Bronchial epithelial cell (primary cell): ENCODE results near the gene SLC4A2. TPM values are rescaled to one million over a fixed set of nuclear protein-coding genes. Genes with fewer than 3 reads are reported as not detected.

Source experiments
- DNase-seq: peaks from one replicate; pipeline ENCODE4 v3.0.0-alpha.2; 2010; ENCODE audit warnings: low read depth
- FAIRE-seq: peaks from 2 replicates; lab custom pipeline; 2011; peaks lifted over from hg19 to GRCh38; lab: Jason Lieb, UNC
- H3K27me3 ChIP-seq: 2 replicates; pipeline ENCODE4 v1.5.1; 2011; ENCODE audit warnings: low read length; ENCODE audit not compliant: control insufficient read depth, insufficient read depth
- H3K36me3 ChIP-seq: 2 replicates; pipeline ENCODE4 v1.5.1; 2011; ENCODE audit warnings: low read length; ENCODE audit not compliant: control insufficient read depth, insufficient read depth
- H3K4me3 ChIP-seq: 2 replicates; pipeline ENCODE4 v1.5.1; 2011; ENCODE audit warnings: mild to moderate bottlenecking, low read depth, low read length, control low read depth
- CTCF ChIP-seq: IDR thresholded peaks from 2 replicates; pipeline ENCODE4 v1.5.1; 2011; ENCODE audit warnings: mild to moderate bottlenecking, moderate library complexity, low read length, control low read depth, inconsistent platforms; ENCODE audit not compliant: insufficient read depth, severe bottlenecking
- total RNA-seq: library from RNA; depleted of rRNA; stranded (reverse); fragments of >200 nt; gene quantifications from 2 replicates; pipeline ENCODE4 v1.2.1, GENCODE V29; 2014

The SLC4A2 gene
- total RNA-seq, 1 donor from 2014 or later = 33.2 TPM

- H3K4me3 ChIP-seq = no peak within 1 kb of the TSS
- peaks cover 2% of the 10 kb centered on the region for H3K36me3 ChIP-seq
- TF ChIP-seq CTCF = no peak
- DNase-seq = no peak
- FAIRE-seq = no peak
- H3K27me3 ChIP-seq = peaks cover 6% of the 10 kb centered on the region
Measured at GRCh38 chr7:151047976-151048815, 11.2 kb upstream of the SLC4A2 start, which contains the start of gene ASIC3. Gene ASIC3 (plus strand): TSS chr7:151048531. CDS start chr7:151048886, 355 bp downstream.

GRCh38 chr7:151048911-151049463 is 10.4 kb upstream of the SLC4A2 start:
- H3K27me3 ChIP-seq = peaks cover 6% of the 10 kb centered on the region
- no peak overlapping the region for H3K4me3 ChIP-seq
- DNase-seq (no peak), FAIRE-seq (no peak)
- H3K36me3 ChIP-seq = peaks cover 2% of the 10 kb centered on the region
- no peak for TF ChIP-seq CTCF

GRCh38 chr7:151051108-151051507 is 8.3 kb upstream of the SLC4A2 start:
- peak; percentile 51 for DNase-seq
- FAIRE-seq = no peak
- H3K27me3 ChIP-seq = peaks cover 6% of the 10 kb centered on the region

GRCh38 chr7:151053096-151053495 is 6.3 kb upstream of the SLC4A2 start:
- DNase-seq = no peak
- TF ChIP-seq CTCF = no peak
- FAIRE-seq = no peak
- Histone ChIP-seq H3K36me3 (no peaks in the 10 kb centered on the region), H3K4me3 (no peak overlapping the region), H3K27me3 (peaks cover 6% of the 10 kb centered on the region)

More at GRCh38 chr7:151051108-151051507, 8.3 kb upstream of the SLC4A2 start:
- no peak for TF ChIP-seq CTCF
- Histone ChIP-seq H3K4me3 (no peak overlapping the region), H3K36me3 (no peaks in the 10 kb centered on the region)

- FAIRE-seq (no peak), DNase-seq (no peak)
- Histone ChIP-seq H3K36me3 (no peaks in the 10 kb centered on the region), H3K4me3 (no peak overlapping the region), H3K27me3 (peaks cover 6% of the 10 kb centered on the region)
- no peak for TF ChIP-seq CTCF
Measured at GRCh38 chr7:151053751-151054150, 5.6 kb upstream of the SLC4A2 start.
